Immature natural killer cell (primary cell): ENCODE results near the gene CFAP73. TPM values are rescaled to one million over a fixed set of nuclear protein-coding genes. Genes with fewer than 3 reads are reported as not detected.

Source experiments
- DNase-seq, 3 donors: peaks; one replicate each; pipeline ENCODE4 v3.0.0; 2022; ENCODE audit warnings: mixed read lengths in 1 of 3
- H3K27ac Mint-ChIP-seq, 6 donors: one replicate each; pipeline ENCODE4 v1.8.0; 2020; ENCODE audit warnings: mixed read lengths in 6 of 6, mild to moderate bottlenecking in 5 of 6, inconsistent platforms in 4 of 6, moderate library complexity in 3 of 6
- H3K27me3 Mint-ChIP-seq, 3 donors: one replicate each; pipeline ENCODE4 v1.8.0; 2020 to 2021; ENCODE audit warnings: low read depth in 3 of 3, mild to moderate bottlenecking in 3 of 3, mixed read lengths in 3 of 3, moderate library complexity in 3 of 3, inconsistent platforms in 1 of 3
- H3K36me3 Mint-ChIP-seq, 3 donors: one replicate each; pipeline ENCODE4 v1.8.0; 2020; ENCODE audit warnings: mixed read lengths in 3 of 3, inconsistent platforms in 2 of 3, mild to moderate bottlenecking in 2 of 3
- H3K4me1 Mint-ChIP-seq, 2 donors: one replicate each; pipeline ENCODE4 v1.8.0; 2020; ENCODE audit warnings: inconsistent platforms in 2 of 2, mild to moderate bottlenecking in 2 of 2, mixed read lengths in 2 of 2, moderate library complexity in 1 of 2
- H3K4me3 Mint-ChIP-seq, 5 donors: one replicate each; pipeline ENCODE4 v1.8.0; 2020; ENCODE audit warnings: mild to moderate bottlenecking in 5 of 5, mixed read lengths in 5 of 5, inconsistent platforms in 3 of 5, moderate library complexity in 3 of 5
- H3K9me3 Mint-ChIP-seq, 6 donors: one replicate each; pipeline ENCODE4 v1.8.0; 2020; ENCODE audit warnings: mild to moderate bottlenecking in 6 of 6, mixed read lengths in 6 of 6, inconsistent platforms in 4 of 6, moderate library complexity in 3 of 6
- polyA plus RNA-seq, 3 donors: library from polyadenylated mRNA; unstranded; fragments of 300-500 nt; fragmentation: Illumina TruSeq; gene quantifications; one replicate each; pipeline ENCODE4 v1.2.3, GENCODE V29; 2021

Gene CFAP73
- polyA plus RNA-seq, 3 donors from 2014 or later = not detected

- H3K27ac Mint-ChIP-seq = no peak overlapping the region
- no peak overlapping the region for H3K4me3 Mint-ChIP-seq
- no peaks in the 10 kb centered on the region for H3K36me3 Mint-ChIP-seq
- H3K9me3 Mint-ChIP-seq = no peaks in the 10 kb centered on the region
- no peak for DNase-seq
- H3K27me3 Mint-ChIP-seq = peaks cover 1 to 4% (median 2%) of the 10 kb centered on the region in 3 donors
- H3K4me1 Mint-ChIP-seq = no peaks in the 10 kb centered on the region
Observed at GRCh38 chr12:113130457-113131135, 18.9 kb upstream of the CFAP73 start.

- H3K27me3 Mint-ChIP-seq = peaks cover 1 to 4% (median 2%) of the 10 kb centered on the region in 3 donors
- H3K4me1 Mint-ChIP-seq = peaks cover 0 to 3% of the 10 kb centered on the region in 2 donors
- no peaks in the 10 kb centered on the region for H3K36me3 Mint-ChIP-seq
- H3K4me3 Mint-ChIP-seq = no peak overlapping the region
- H3K9me3 Mint-ChIP-seq = no peaks in the 10 kb centered on the region
- no peak overlapping the region for H3K27ac Mint-ChIP-seq
- no peak for DNase-seq
Observed at GRCh38 chr12:113131556-113131955, 18.0 kb upstream of the CFAP73 start.

DNA sequence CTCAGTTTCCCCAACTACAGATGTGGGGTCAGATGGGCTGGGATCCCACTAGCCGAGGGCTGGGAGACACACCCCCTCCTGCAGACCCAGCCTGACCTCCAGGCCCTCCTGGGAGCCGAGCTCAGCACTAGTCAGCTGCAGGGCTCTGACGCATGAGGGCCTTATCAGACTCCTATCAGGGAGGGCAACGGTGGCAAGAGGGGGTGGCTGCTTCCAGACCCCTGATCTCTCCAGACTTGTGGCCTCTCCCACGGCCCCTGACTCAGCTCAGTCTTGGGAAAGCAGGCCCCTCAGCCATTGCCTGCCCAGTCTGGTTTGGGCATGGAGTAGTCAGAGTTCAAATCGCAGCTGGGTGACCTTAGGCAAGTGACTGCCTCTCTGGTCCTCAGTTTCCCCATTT, 16.5 kb upstream of the CFAP73 start:
- peaks cover 0 to 4% (median 0%) of the 10 kb centered on the region in 3 donors for H3K27me3 Mint-ChIP-seq
- no peak for DNase-seq
- H3K4me3 Mint-ChIP-seq = no peak overlapping the region
- no peaks in the 10 kb centered on the region for H3K9me3 Mint-ChIP-seq
- no peak overlapping the region for H3K27ac Mint-ChIP-seq
- peaks cover 0 to 3% of the 10 kb centered on the region in 2 donors for H3K4me1 Mint-ChIP-seq
- H3K36me3 Mint-ChIP-seq = no peaks in the 10 kb centered on the region

- peaks cover 0 to 3% of the 10 kb centered on the region in 2 donors for H3K4me1 Mint-ChIP-seq
- no peak overlapping the region for H3K27ac Mint-ChIP-seq
- H3K4me3 Mint-ChIP-seq = no peak overlapping the region
- no peak for DNase-seq
- H3K9me3 Mint-ChIP-seq = no peaks in the 10 kb centered on the region
- H3K36me3 Mint-ChIP-seq = no peaks in the 10 kb centered on the region
- H3K27me3 Mint-ChIP-seq = peaks cover 0 to 4% (median 0%) of the 10 kb centered on the region in 3 donors
Observed at GRCh38 chr12:113133666-113134065, 15.9 kb upstream of the CFAP73 start.

- peaks cover 0 to 4% (median 0%) of the 10 kb centered on the region in 3 donors for H3K27me3 Mint-ChIP-seq
- no peak overlapping the region for H3K4me3 Mint-ChIP-seq
- DNase-seq = no peak
- H3K27ac Mint-ChIP-seq = no peak overlapping the region
- no peaks in the 10 kb centered on the region for H3K9me3 Mint-ChIP-seq
- peaks cover 0 to 3% of the 10 kb centered on the region in 2 donors for H3K4me1 Mint-ChIP-seq
- H3K36me3 Mint-ChIP-seq = no peaks in the 10 kb centered on the region
Observed at GRCh38 chr12:113134071-113134470, 15.5 kb upstream of the CFAP73 start.

DNA sequence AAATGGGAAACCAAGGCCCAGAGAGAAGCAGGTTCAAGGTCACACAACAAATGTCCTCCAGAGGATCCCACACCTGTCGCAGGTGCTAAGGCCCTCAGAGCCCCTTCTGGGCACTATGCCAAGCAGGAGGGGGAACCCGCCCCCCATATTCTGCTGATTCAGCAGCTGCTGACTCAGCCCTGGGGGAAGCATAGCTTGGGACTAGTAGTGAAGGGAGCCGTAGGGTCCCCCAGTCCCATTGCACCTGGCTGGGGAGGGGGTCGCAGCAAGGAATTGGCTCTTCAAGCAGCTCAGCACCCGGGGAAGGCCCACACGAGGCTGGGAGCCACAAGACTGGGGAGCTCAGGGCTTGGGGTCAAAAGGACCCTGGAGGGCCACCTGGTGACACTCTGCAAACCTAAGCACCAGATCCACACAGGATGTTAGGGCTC, 15.0 kb upstream of the CFAP73 start:
- Mint-ChIP-seq H3K4me1 (peaks cover 0 to 3% of the 10 kb centered on the region in 2 donors), H3K27ac (no peak overlapping the region), H3K9me3 (no peaks in the 10 kb centered on the region), H3K4me3 (no peak overlapping the region), H3K27me3 (peaks cover 0 to 4% (median 0%) of the 10 kb centered on the region in 3 donors), H3K36me3 (no peaks in the 10 kb centered on the region)
- no peak for DNase-seq

GRCh38 chr12:113135178-113136127, 14.1 kb upstream of the CFAP73 start, which contains the start of gene RASAL1:
RASAL1 (minus strand) TSS chr12:113135761; CDS start chr12:113135462, 299 bp downstream.
- DNase-seq = peak in 2 of 3 donors; percentile 14 to 22
- H3K9me3 Mint-ChIP-seq = no peaks in the 10 kb centered on the region
- no peak within 1 kb of the TSS for H3K27ac Mint-ChIP-seq
- H3K27me3 Mint-ChIP-seq = peaks cover 0 to 4% (median 0%) of the 10 kb centered on the region in 3 donors
- peaks cover 0 to 3% of the 10 kb centered on the region in 2 donors for H3K4me1 Mint-ChIP-seq
- H3K4me3 Mint-ChIP-seq = no peak within 1 kb of the TSS
- no peaks in the 10 kb centered on the region for H3K36me3 Mint-ChIP-seq

DNA sequence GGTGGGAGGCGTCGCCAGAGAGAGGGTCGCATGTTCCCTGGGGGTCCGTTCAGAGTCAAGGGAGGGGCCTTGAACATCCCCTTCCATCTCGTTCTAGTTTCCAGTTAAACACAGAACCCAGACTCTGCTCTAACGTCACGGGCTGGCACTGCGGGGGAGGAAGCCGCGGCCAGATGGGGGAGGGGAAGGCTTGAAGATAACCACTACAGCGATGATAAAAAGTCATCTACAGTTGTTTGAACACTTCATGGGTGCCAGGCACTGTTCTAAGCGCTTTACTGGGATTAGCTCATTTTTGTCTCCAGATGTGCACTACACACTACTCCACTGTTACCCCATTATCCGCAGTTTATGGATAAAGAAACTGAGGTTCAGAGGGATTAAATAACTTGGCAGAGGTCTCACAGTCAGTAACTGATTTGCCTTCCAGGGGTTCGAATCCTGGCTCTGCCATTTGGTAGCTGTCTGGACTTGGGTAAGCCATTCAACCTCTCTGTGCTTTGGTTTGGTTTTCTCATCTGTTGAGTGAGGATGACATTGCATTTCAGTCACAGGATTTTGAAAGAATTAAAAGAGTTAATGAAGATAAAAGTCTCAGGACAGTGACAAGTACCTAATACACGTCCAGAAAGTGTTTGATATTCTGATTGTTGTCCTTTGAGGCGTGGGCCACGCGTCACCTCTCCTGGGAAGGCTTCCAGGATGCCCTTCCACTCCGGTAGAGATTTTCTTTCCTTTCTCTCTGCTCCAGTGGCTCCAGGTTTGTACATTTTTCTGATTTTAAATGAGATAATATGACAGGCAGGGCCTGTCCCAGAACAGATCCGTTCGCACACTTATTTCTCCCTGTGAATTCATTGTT, 13.2 kb upstream of the CFAP73 start:
- peaks cover 0 to 4% (median 0%) of the 10 kb centered on the region in 3 donors for H3K27me3 Mint-ChIP-seq
- H3K36me3 Mint-ChIP-seq = no peaks in the 10 kb centered on the region
- DNase-seq = peak in 1 of 3 donors; percentile 19
- peaks cover 0 to 3% of the 10 kb centered on the region in 2 donors for H3K4me1 Mint-ChIP-seq
- H3K4me3 Mint-ChIP-seq = no peak overlapping the region
- no peaks in the 10 kb centered on the region for H3K9me3 Mint-ChIP-seq
- no peak overlapping the region for H3K27ac Mint-ChIP-seq

DNA sequence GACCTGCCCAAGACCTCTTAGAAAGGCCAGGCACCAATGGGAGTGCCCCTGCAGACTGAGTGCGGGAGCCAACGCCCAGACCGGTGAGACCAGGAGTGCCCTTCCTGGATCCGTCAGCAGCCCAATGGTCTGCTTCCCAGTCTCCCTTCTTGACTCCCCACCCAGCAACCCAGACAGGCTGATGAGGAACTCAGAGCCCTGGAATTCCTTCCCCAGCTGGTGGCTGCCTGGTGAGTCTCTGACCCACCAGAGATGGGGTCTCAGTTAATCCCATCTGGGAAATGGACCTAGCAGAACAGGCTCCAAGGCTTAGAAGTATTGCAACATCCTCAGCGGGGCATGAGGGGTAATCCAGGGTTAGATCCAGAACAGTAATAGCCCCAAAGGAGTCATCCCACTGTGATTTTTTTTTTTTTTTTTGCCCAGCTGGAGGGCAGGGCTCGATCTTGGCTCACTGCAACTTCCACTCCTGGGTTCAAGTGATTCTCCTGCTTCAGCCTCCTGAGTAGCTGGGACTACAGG, 12.5 kb upstream of the CFAP73 start:
- peaks cover 0 to 2% (median 2%) of the 10 kb centered on the region in 3 donors for H3K27me3 Mint-ChIP-seq
- H3K27ac Mint-ChIP-seq = no peak overlapping the region
- no peaks in the 10 kb centered on the region for H3K9me3 Mint-ChIP-seq
- no peaks in the 10 kb centered on the region for H3K36me3 Mint-ChIP-seq
- H3K4me3 Mint-ChIP-seq = no peak overlapping the region
- no peak for DNase-seq
- peaks cover 0 to 3% of the 10 kb centered on the region in 2 donors for H3K4me1 Mint-ChIP-seq

DNA sequence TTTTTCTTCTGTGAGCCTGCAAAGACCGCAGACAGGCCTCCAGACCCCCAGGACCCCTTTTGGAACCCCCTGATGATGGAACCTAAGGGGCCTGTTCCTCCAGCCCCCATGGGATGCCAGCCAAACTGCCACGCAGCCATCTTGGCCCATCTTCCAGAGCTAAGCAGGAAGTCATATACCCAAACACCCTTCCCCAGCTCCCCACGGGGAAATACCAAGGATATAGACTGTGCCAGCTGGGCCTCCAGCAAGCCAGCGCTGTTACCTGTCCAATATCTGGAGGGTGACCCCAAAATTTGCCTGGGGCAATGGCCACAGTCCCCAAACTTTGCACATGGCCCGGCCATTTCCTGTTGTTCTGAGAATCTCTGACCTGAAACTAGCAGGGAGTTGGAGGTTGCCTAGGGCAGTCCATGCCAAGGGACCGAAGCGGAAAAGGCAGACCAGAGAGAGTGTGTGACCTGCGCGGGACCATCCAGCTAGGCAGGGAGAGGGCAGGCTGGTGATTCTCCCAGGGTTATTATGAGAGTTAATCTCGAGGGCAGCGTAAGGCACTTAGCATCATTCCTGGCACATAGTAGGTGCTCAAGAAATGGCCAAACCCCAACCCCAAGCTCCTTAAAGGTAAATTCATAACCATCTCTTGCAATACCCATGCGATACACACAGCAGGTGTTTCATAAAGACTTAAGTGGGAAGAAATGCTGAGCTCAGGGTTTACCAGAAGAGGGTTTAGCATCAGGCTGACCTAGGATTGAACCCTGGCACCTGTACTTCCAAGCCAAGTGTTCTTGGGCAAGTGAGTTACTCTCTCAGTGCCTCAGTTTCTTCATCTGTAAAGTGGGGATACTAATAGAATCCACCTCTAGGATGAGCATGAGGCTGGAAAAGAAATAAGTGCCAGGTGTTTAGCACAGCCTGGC, 11.4 kb upstream of the CFAP73 start:
- H3K36me3 Mint-ChIP-seq = no peaks in the 10 kb centered on the region
- peaks cover 0 to 7% (median 1%) of the 10 kb centered on the region in 3 donors for H3K27me3 Mint-ChIP-seq
- H3K4me3 Mint-ChIP-seq = no peak overlapping the region
- peaks cover 0 to 3% of the 10 kb centered on the region in 2 donors for H3K4me1 Mint-ChIP-seq
- no peak for DNase-seq
- H3K9me3 Mint-ChIP-seq = no peaks in the 10 kb centered on the region
- no peak overlapping the region for H3K27ac Mint-ChIP-seq

DNA sequence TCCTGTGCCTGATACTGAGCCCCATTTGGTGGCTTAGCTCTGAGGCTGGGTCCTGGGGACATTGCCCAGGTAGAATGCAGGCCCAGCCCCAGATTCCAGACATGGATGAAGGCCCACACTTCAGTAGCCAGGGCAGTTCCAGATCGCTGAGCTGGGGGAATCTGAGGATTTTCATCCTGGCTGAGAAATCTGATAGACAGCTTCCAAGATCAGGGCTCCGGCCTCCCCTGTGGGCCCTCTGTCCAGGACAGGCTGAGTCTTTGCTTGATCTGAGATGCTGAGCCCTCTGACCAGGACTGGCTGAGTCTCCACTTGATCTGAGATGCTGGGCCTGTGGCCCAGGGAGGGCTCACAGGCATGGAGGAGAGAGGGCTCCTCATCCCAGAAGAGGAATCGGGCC, 10.7 kb upstream of the CFAP73 start:
- Mint-ChIP-seq H3K9me3 (no peaks in the 10 kb centered on the region), H3K27me3 (peaks cover 0 to 7% (median 0%) of the 10 kb centered on the region in 3 donors), H3K27ac (no peak overlapping the region), H3K4me1 (peaks cover 0 to 3% of the 10 kb centered on the region in 2 donors), H3K4me3 (no peak overlapping the region), H3K36me3 (no peaks in the 10 kb centered on the region)
- no peak for DNase-seq

DNA sequence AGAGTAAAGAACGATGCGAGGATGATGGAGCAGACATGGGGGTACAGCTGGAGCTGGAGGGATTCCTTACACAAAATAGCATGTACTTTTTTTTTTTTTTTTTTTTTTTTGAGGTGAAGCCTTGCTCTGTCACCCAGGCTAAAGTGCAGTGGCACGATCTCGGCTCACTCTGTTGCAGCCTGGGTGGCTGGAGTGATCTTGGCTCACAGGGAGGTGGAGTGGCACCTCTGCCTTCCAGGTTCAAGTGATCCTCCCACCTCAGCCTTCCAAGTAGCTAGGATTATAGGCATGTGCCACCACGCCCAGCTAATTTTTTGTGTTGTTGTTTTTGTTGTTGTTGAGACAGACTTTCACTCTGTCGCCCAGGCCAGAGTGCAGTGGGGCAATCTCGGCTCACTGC, 8.8 kb upstream of the CFAP73 start:
- Mint-ChIP-seq H3K9me3 (no peaks in the 10 kb centered on the region), H3K36me3 (no peaks in the 10 kb centered on the region), H3K27ac (no peak overlapping the region), H3K4me3 (no peak overlapping the region), H3K27me3 (peaks cover 2 to 7% (median 2%) of the 10 kb centered on the region in 3 donors), H3K4me1 (peaks cover 0 to 3% of the 10 kb centered on the region in 2 donors)
- no peak for DNase-seq
